CD14-positive monocyte (primary cell): ENCODE measurements around the gene ACIN1. TPM values are rescaled to one million over a fixed set of nuclear protein-coding genes. Genes with fewer than 3 reads are reported as not detected.
A peak's percentile ranks its signal among the peaks of the same experiment; 100 is the strongest.

ENCODE experiments used
- DNase-seq, 3 donors: peaks; one replicate each; pipeline ENCODE4 v3.0.0-alpha.2; 2011 to 2022
- H2AFZ ChIP-seq: 2 replicates; pipeline ENCODE4 v1.6.0; 2012; ENCODE audit warnings: mild to moderate bottlenecking, low read depth, low read length, inconsistent platforms; ENCODE audit not compliant: insufficient read depth, poor library complexity, severe bottlenecking
- H3K27ac ChIP-seq, 2 donors: 1 replicate in 1 of 2; 2 replicates in 1 of 2; pipeline ENCODE4 v1.5.1; 2012 to 2013; ENCODE audit warnings: low read length in 2 of 2, control low read depth in 1 of 2, inconsistent platforms in 1 of 2, low read depth in 1 of 2, mild to moderate bottlenecking in 1 of 2
- H3K27me3 ChIP-seq, 2 donors: one replicate each; pipeline versions ENCODE4 v1.6.0 to v1.6.1; 2011 to 2013; ENCODE audit warnings: low read length in 2 of 2; ENCODE audit not compliant: control insufficient read depth in 2 of 2, insufficient read depth in 2 of 2
- H3K36me3 ChIP-seq, 2 donors: replicated peaks in 1 of 2; 1 replicate in 1 of 2; 2 replicates in 1 of 2; pipeline versions ENCODE4 v1.5.1 to v1.6.1; 2012 to 2013; ENCODE audit warnings: low read length in 2 of 2, control low read depth in 1 of 2, inconsistent platforms in 1 of 2, mild to moderate bottlenecking in 1 of 2; ENCODE audit not compliant: insufficient read depth in 2 of 2, control insufficient read depth in 1 of 2
- H3K4me1 ChIP-seq, 2 donors: 1 replicate in 1 of 2; 2 replicates in 1 of 2; pipeline versions ENCODE4 v1.5.1 to v1.6.1; 2012 to 2013; ENCODE audit warnings: low read length in 2 of 2, control low read depth in 1 of 2, inconsistent platforms in 1 of 2, mild to moderate bottlenecking in 1 of 2, moderate library complexity in 1 of 2; ENCODE audit not compliant: insufficient read depth in 2 of 2, control insufficient read depth in 1 of 2
- H3K4me2 ChIP-seq: replicated peaks from 2 replicates; pipeline ENCODE3; 2012; ENCODE audit warnings: low read length, moderate library complexity, mild to moderate bottlenecking; ENCODE audit not compliant: poor library complexity, severe bottlenecking; ENCODE audit errors: extremely low read depth
- H3K4me3 ChIP-seq, 3 experiments: fragments of 200-600 bp in 1 of 3; sonication (generic) in 1 of 3; replicated peaks in 1 of 3; 1 replicate in 2 of 3; 2 replicates in 1 of 3; pipeline ENCODE4 v1.5.1; 2011 to 2013; ENCODE audit warnings: low read length in 3 of 3, mild to moderate bottlenecking in 3 of 3, control low read depth in 2 of 3, low read depth in 2 of 3, inconsistent platforms in 1 of 3, moderate library complexity in 1 of 3
- H3K79me2 ChIP-seq: 2 replicates; pipeline ENCODE4 v1.6.0; 2012; ENCODE audit warnings: mild to moderate bottlenecking, control low read depth, inconsistent platforms, low read length, moderate library complexity; ENCODE audit not compliant: insufficient read depth
- H3K9ac ChIP-seq: 2 replicates; pipeline ENCODE4 v1.6.0; 2017; ENCODE audit warnings: low read length, mild to moderate bottlenecking; ENCODE audit not compliant: insufficient read depth, poor library complexity, severe bottlenecking
- H3K9me3 ChIP-seq, 2 donors: replicated peaks in 1 of 2; 1 replicate in 1 of 2; 2 replicates in 1 of 2; pipeline versions ENCODE4 v1.5.1 to v1.6.1; 2012 to 2013; ENCODE audit warnings: low read length in 2 of 2, control low read depth in 1 of 2; ENCODE audit not compliant: control insufficient read depth in 1 of 2, insufficient read depth in 1 of 2
- H4K20me1 ChIP-seq: 2 replicates; pipeline ENCODE4 v1.6.0; 2012; ENCODE audit warnings: mild to moderate bottlenecking, low read length, control low read depth, moderate library complexity; ENCODE audit not compliant: insufficient read depth
- H3K27ac Mint-ChIP-seq, 7 donors: one replicate each; pipeline ENCODE4 v1.8.0; 2020; ENCODE audit warnings: mild to moderate bottlenecking in 7 of 7, mixed read lengths in 7 of 7, moderate library complexity in 6 of 7, inconsistent platforms in 2 of 7
- H3K27me3 Mint-ChIP-seq, 3 donors: one replicate each; pipeline ENCODE4 v1.8.0; 2021 to 2022; ENCODE audit warnings: low read depth in 3 of 3, mild to moderate bottlenecking in 3 of 3, mixed read lengths in 3 of 3, moderate library complexity in 3 of 3, inconsistent platforms in 1 of 3
- H3K36me3 Mint-ChIP-seq, 2 donors: one replicate each; pipeline ENCODE4 v1.8.0; 2020; ENCODE audit warnings: mixed read lengths in 2 of 2, inconsistent platforms in 1 of 2, mild to moderate bottlenecking in 1 of 2
- H3K4me1 Mint-ChIP-seq: one replicate; pipeline ENCODE4 v1.8.0; 2020; ENCODE audit warnings: mild to moderate bottlenecking, mixed read lengths
- H3K4me3 Mint-ChIP-seq, 2 donors: one replicate each; pipeline ENCODE4 v1.8.0; 2020; ENCODE audit warnings: mild to moderate bottlenecking in 2 of 2, mixed read lengths in 2 of 2, moderate library complexity in 1 of 2
- H3K9me3 Mint-ChIP-seq, 7 donors: one replicate each; pipeline ENCODE4 v1.8.0; 2020 to 2022; ENCODE audit warnings: mixed read lengths in 7 of 7, mild to moderate bottlenecking in 6 of 7, moderate library complexity in 6 of 7, inconsistent platforms in 2 of 7
- CTCF ChIP-seq: fragments of 200-600 bp; IDR thresholded peaks from one replicate; pipeline ENCODE4 v1.8.0; 2022; ENCODE audit warnings: antibody characterized with exemption, mild to moderate bottlenecking
- WGBS: methylation state at CpG from one replicate; pipeline ENCODE4 v1.1.5; 2013; ENCODE audit warnings: missing lambda C conversion rate; ENCODE audit not compliant: insufficient coverage; 5-methylcytosine and 5-hydroxymethylcytosine counted together
- intact Hi-C, 2 donors: fragments of 100-400 bp; cut with micrococcal nuclease; formaldehyde crosslinking; loops; one replicate each; pipeline versions ENCODE4 v1.15.0 to v1.15.1; 2023
- polyA plus RNA-seq, 3 donors: library from polyadenylated mRNA; depleted of rRNA in 1 of 3; unstranded in 2 of 3; stranded (reverse) in 1 of 3; fragments of 300-500 nt in 2 of 3; fragments of >200 nt in 1 of 3; fragmentation: Illumina TruSeq in 2 of 3; gene quantifications; 1 replicate in 2 of 3; 2 replicates in 1 of 3; pipeline ENCODE4 v1.2.3, GENCODE V29; 2012 to 2021

The ACIN1 gene
- polyA plus RNA-seq, 3 donors: 2.8 to 159 (median 5.4) TPM

GRCh38 chr14:23125011-23125410 is 30.1 kb upstream of the ACIN1 start:
- no peak overlapping the region for H3K4me3 ChIP-seq
- Mint-ChIP-seq H3K27me3 (peaks cover 0 to 2% (median 0%) of the 10 kb centered on the region in 3 donors), H3K4me1 (peaks cover 35% of the 10 kb centered on the region), H3K36me3 (no peaks in the 10 kb centered on the region), H3K4me3 (no peak overlapping the region), H3K9me3 (peaks cover 0 to 2% (median 0%) of the 10 kb centered on the region in 7 donors), H3K27ac (peak overlapping the region in 1 of 7 donors; percentile 42)
- no peaks in the 10 kb centered on the region for H3K27me3 ChIP-seq
- no peaks in the 10 kb centered on the region for H3K79me2 ChIP-seq
- H3K4me1 ChIP-seq: peaks cover 15 to 30% of the 10 kb centered on the region in 2 donors
- no peak for DNase-seq
- no peak overlapping the region for H3K4me2 ChIP-seq
- no peak overlapping the region for H3K27ac ChIP-seq
- no peak overlapping the region for H3K9ac ChIP-seq
- H4K20me1 ChIP-seq: no peaks in the 10 kb centered on the region
- H2AFZ ChIP-seq: no peak overlapping the region
- no peaks in the 10 kb centered on the region for H3K9me3 ChIP-seq
- H3K36me3 ChIP-seq: no peaks in the 10 kb centered on the region
- WGBS: 83% methylated on average over 1 of the region's 3 CpGs
- no peak for TF ChIP-seq CTCF
- intact Hi-C loops: no loop called here

GRCh38 chr14:23124337-23124954 is 29.5 kb upstream of the ACIN1 start:
- Mint-ChIP-seq H3K36me3 (no peaks in the 10 kb centered on the region), H3K27me3 (peaks cover 0 to 2% (median 0%) of the 10 kb centered on the region in 3 donors), H3K9me3 (peaks cover 0 to 2% (median 0%) of the 10 kb centered on the region in 7 donors), H3K4me3 (no peak overlapping the region), H3K4me1 (peaks cover 35% of the 10 kb centered on the region), H3K27ac (no peak overlapping the region)
- TF ChIP-seq CTCF: no peak
- no peak overlapping the region for H3K4me2 ChIP-seq
- no peaks in the 10 kb centered on the region for H4K20me1 ChIP-seq
- H3K4me1 ChIP-seq: peaks cover 17 to 31% of the 10 kb centered on the region in 2 donors
- H2AFZ ChIP-seq: no peak overlapping the region
- WGBS: 100% methylated on average over 8 of the region's 13 CpGs
- no peaks in the 10 kb centered on the region for H3K27me3 ChIP-seq
- intact Hi-C loops: no loop called here
- no peak for DNase-seq
- no peak overlapping the region for H3K27ac ChIP-seq
- H3K79me2 ChIP-seq: peaks cover 2% of the 10 kb centered on the region
- no peak overlapping the region for H3K4me3 ChIP-seq
- H3K9ac ChIP-seq: no peak overlapping the region
- no peaks in the 10 kb centered on the region for H3K36me3 ChIP-seq
- no peaks in the 10 kb centered on the region for H3K9me3 ChIP-seq
